DND-41 (cell line): ENCODE data around the gene COPG2.

ENCODE experiments used
- EZH2 ChIP-seq: IDR thresholded peaks from 3 replicates; pipeline ENCODE4 v1.6.1; 2012; ENCODE audit warnings: borderline replicate concordance, low read depth, mild to moderate bottlenecking, moderate library complexity, low read length, inconsistent platforms; ENCODE audit not compliant: severe bottlenecking
- TF ChIP-seq, protein P1 (sequence below): IDR thresholded peaks from 2 replicates; pipeline ENCODE4 v1.5.1; 2012; ENCODE audit warnings: borderline replicate concordance, low read length, moderate library complexity, mild to moderate bottlenecking; ENCODE audit not compliant: poor library complexity, severe bottlenecking; ENCODE audit errors: extremely low read depth

- TF ChIP-seq, protein P1, sequence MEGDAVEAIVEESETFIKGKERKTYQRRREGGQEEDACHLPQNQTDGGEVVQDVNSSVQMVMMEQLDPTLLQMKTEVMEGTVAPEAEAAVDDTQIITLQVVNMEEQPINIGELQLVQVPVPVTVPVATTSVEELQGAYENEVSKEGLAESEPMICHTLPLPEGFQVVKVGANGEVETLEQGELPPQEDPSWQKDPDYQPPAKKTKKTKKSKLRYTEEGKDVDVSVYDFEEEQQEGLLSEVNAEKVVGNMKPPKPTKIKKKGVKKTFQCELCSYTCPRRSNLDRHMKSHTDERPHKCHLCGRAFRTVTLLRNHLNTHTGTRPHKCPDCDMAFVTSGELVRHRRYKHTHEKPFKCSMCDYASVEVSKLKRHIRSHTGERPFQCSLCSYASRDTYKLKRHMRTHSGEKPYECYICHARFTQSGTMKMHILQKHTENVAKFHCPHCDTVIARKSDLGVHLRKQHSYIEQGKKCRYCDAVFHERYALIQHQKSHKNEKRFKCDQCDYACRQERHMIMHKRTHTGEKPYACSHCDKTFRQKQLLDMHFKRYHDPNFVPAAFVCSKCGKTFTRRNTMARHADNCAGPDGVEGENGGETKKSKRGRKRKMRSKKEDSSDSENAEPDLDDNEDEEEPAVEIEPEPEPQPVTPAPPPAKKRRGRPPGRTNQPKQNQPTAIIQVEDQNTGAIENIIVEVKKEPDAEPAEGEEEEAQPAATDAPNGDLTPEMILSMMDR: no peak
- TF ChIP-seq EZH2: no peak
Measured at GRCh38 chr7:130700760-130701159, 32.2 kb upstream of the COPG2 start.
